Kidney (tissue), 14 donors: ENCODE data around the gene RAD51B. TPM values are rescaled to one million over a fixed set of nuclear protein-coding genes. Genes with fewer than 3 reads are reported as not detected.

Experiments
- DNase-seq, 5 donors: peaks; one replicate each; pipeline ENCODE4 v3.0.0-alpha.2; 2013 to 2020
- FAIRE-seq: peaks from 2 replicates; lab custom pipeline; 2012; peaks lifted over from hg19 to GRCh38; lab: Jason Lieb, UNC
- H3K27ac ChIP-seq, 2 donors: one replicate each; pipeline ENCODE4 v1.7.0; 2013; ENCODE audit warnings: low read depth in 2 of 2, low read length in 2 of 2, inconsistent platforms in 1 of 2
- H3K27me3 ChIP-seq: one replicate; pipeline ENCODE4 v1.7.1; 2013; ENCODE audit warnings: low read length, inconsistent platforms; ENCODE audit not compliant: control insufficient read depth, insufficient read depth
- H3K36me3 ChIP-seq, 3 donors: one replicate each; pipeline versions ENCODE4 v1.7.0 to v1.7.1; 2013; ENCODE audit warnings: low read length in 3 of 3, control low read depth in 1 of 3, inconsistent platforms in 1 of 3; ENCODE audit not compliant: insufficient read depth in 3 of 3, control insufficient read depth in 2 of 3
- H3K4me1 ChIP-seq, 3 donors: one replicate each; pipeline versions ENCODE4 v1.7.0 to v1.7.1; 2013; ENCODE audit warnings: low read length in 3 of 3, inconsistent platforms in 1 of 3, low read depth in 1 of 3; ENCODE audit not compliant: control insufficient read depth in 2 of 3, insufficient read depth in 2 of 3
- H3K4me3 ChIP-seq, 3 donors: one replicate each; pipeline versions ENCODE4 v1.7.0 to v1.8.1; 2013; ENCODE audit warnings: low read length in 3 of 3, control low read depth in 1 of 3, inconsistent platforms in 1 of 3
- H3K9ac ChIP-seq, 3 donors: one replicate each; pipeline versions ENCODE4 v1.7.0 to v1.7.1; 2013; ENCODE audit warnings: low read length in 3 of 3, control low read depth in 1 of 3, inconsistent platforms in 1 of 3
- H3K9me3 ChIP-seq, 3 donors: one replicate each; pipeline versions ENCODE4 v1.7.0 to v1.7.1; 2013; ENCODE audit warnings: low read length in 3 of 3, control low read depth in 1 of 3, inconsistent platforms in 1 of 3; ENCODE audit not compliant: control insufficient read depth in 2 of 3, insufficient read depth in 1 of 3
- CTCF ChIP-seq: IDR thresholded peaks from 3 replicates; pipeline ENCODE4 v1.5.1; 2012; ENCODE audit warnings: mild to moderate bottlenecking, moderate library complexity, borderline replicate concordance; ENCODE audit not compliant: insufficient read depth; ENCODE audit errors: extremely low read depth
- intact Hi-C: fragments of 100-400 bp; cut with DNase I; formaldehyde crosslinking; loops from one replicate; pipeline ENCODE4 v1.11.1; 2022
- polyA plus RNA-seq: library from polyadenylated mRNA; stranded (reverse); fragments of 350-450 nt; fragmentation: Illumina TruSeq; extraction: RNeasy Lipid Tissue Mini Kit (QIAGEN cat#74804); gene quantifications from one replicate; pipeline ENCODE4 v1.2.3, GENCODE V29; 2014; ENCODE audit warnings: low read depth, low replicate concordance; ENCODE audit not compliant: insufficient read depth
- total RNA-seq: library from RNA; stranded (reverse); fragmentation: NEBNext Ultra II Directional; extraction: Animal tissue kit (Norgen Biotek cat#: 25700); gene quantifications from one replicate; pipeline ENCODE4 v1.2.1, GENCODE V29; 2021
- donor health status: control.
- donor health status: control.
- donor health status: control.
- donor health status: control.
- donor health status: control.
- donor health status: DM: yes; HTN: yes; CAD: no.
- donor health status: Normal renal cell carcinoma (clear cell type).

Gene RAD51B
- total and polyA plus RNA-seq, 2 donors from 2014 or later: 6.9 to 18.0 TPM

- no peak overlapping the region for H3K4me3 ChIP-seq
- H3K27ac ChIP-seq: no peak overlapping the region
- DNase-seq (no peak), FAIRE-seq (no peak)
- intact Hi-C loops: no loop called here
- H3K36me3 ChIP-seq: no peaks in the 10 kb centered on the region
- no peaks in the 10 kb centered on the region for H3K27me3 ChIP-seq
- no peak overlapping the region for H3K9ac ChIP-seq
- H3K9me3 ChIP-seq: no peaks in the 10 kb centered on the region
- TF ChIP-seq CTCF: no peak
- peaks cover 2 to 12% (median 6%) of the 10 kb centered on the region in 3 donors for H3K4me1 ChIP-seq
Observed at GRCh38 chr14:68486033-68486732, 666.6 kb downstream of the RAD51B start.

DNA sequence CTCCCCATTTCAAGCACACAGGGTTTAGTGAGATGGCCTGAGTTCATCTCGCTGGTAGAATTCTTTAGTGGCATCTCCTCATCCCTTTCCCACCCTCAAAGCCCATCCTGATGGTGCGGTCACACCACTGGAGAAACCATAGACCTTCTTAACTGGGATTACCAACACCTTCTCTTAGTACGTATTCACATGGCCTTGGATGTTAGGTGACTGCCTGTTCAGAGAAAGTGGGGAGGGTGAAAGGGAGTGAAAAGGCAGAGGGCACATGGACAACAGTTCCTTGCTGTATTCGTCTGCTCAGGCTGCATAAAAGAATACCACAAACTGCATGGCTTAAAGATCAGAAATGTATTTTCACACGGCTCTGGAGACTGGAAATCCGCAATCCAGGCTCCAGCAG lies 667.2 kb downstream of the RAD51B start:
- no peak overlapping the region for H3K27ac ChIP-seq
- DNase-seq: no peak
- no peaks in the 10 kb centered on the region for H3K9me3 ChIP-seq
- H3K9ac ChIP-seq: no peak overlapping the region
- no peak for TF ChIP-seq CTCF
- H3K36me3 ChIP-seq: no peaks in the 10 kb centered on the region
- peaks cover 2 to 12% (median 6%) of the 10 kb centered on the region in 3 donors for H3K4me1 ChIP-seq
- FAIRE-seq: no peak
- intact Hi-C loops: no loop called here
- no peaks in the 10 kb centered on the region for H3K27me3 ChIP-seq
- H3K4me3 ChIP-seq: no peak overlapping the region

GRCh38 chr14:68487805-68488590 lies 668.4 kb downstream of the RAD51B start:
- no peak for FAIRE-seq
- H3K27ac ChIP-seq: no peak overlapping the region

More at GRCh38 chr14:68487805-68488590, 668.4 kb downstream of the RAD51B start:
- no peaks in the 10 kb centered on the region for H3K27me3 ChIP-seq
- no peak for DNase-seq
- H3K9ac ChIP-seq: no peak overlapping the region
- H3K4me1 ChIP-seq: peaks cover 2 to 8% (median 4%) of the 10 kb centered on the region in 3 donors
- no peak overlapping the region for H3K4me3 ChIP-seq
- intact Hi-C loops: no loop called here
- no peak for TF ChIP-seq CTCF
- H3K36me3 ChIP-seq: no peaks in the 10 kb centered on the region
- no peaks in the 10 kb centered on the region for H3K9me3 ChIP-seq
